K562 (cell line): ENCODE data around the gene IP6K2. TPM values are rescaled to one million over a fixed set of nuclear protein-coding genes. Genes with fewer than 3 reads are reported as not detected.

Experiments
- ATF1 ChIP-seq, 2 experiments: fragments of 450-650 bp in 1 of 2; IDR thresholded peaks; 2 replicates each; pipeline ENCODE4 v1.6.1; 2016; ENCODE audit warnings: missing compliant biosample characterization in 1 of 2, missing genetic modification characterization in 1 of 2
- BRCA1 ChIP-seq, 2 experiments: fragments of 450-650 bp in 1 of 2; sonication (generic) in 1 of 2; formaldehyde crosslinking in 1 of 2; IDR thresholded peaks; 2 replicates each; pipeline versions ENCODE4 v1.5.0 to v1.6.1; 2017 to 2020; ENCODE audit warnings: mild to moderate bottlenecking in 1 of 2, missing genetic modification reagents in 1 of 2
- BRD9 ChIP-seq: fragments of 450-650 bp; IDR thresholded peaks from 2 replicates; pipeline ENCODE4 v1.6.1; 2018; ENCODE audit warnings: low read depth; ENCODE audit not compliant: partially characterized antibody
- CXXC5 ChIP-seq: fragments of 250-450 bp; sonication (Bioruptor Pico); IDR thresholded peaks from 2 replicates; pipeline ENCODE4 v1.8.0; 2022; ENCODE audit warnings: inconsistent platforms, mild to moderate bottlenecking, moderate library complexity
- EP400 ChIP-seq: fragments of 450-650 bp; IDR thresholded peaks from 2 replicates; pipeline ENCODE4 v1.6.1; 2017; ENCODE audit warnings: antibody characterized with exemption, mild to moderate bottlenecking, moderate library complexity
- HDAC3 ChIP-seq: fragments of 450-650 bp; IDR thresholded peaks from 2 replicates; pipeline ENCODE4 v1.6.1; 2018; ENCODE audit warnings: borderline replicate concordance, mild to moderate bottlenecking, moderate library complexity; ENCODE audit not compliant: partially characterized antibody
- HDAC6 ChIP-seq: IDR thresholded peaks from 2 replicates; pipeline ENCODE4 v1.6.1; 2012; ENCODE audit warnings: low read depth, mild to moderate bottlenecking, control low read depth, inconsistent platforms, low read length, moderate library complexity
- HIVEP1 ChIP-seq: fragments of 250-450 bp; sonication (Bioruptor Pico); IDR thresholded peaks from 2 replicates; pipeline ENCODE4 v1.4.0; 2020; ENCODE audit warnings: mild to moderate bottlenecking
- HNRNPH1 ChIP-seq: fragments of 200-400 bp; formaldehyde crosslinking; optimal IDR thresholded peaks from 2 replicates; pipeline ENCODE3; 2017; ENCODE audit warnings: low read depth, mild to moderate bottlenecking, low read length, moderate library complexity
- KDM2B ChIP-seq: fragments of 250-450 bp; sonication (Bioruptor Pico); IDR thresholded peaks from 2 replicates; pipeline ENCODE4 v1.8.0; 2021; ENCODE audit warnings: mild to moderate bottlenecking, moderate library complexity
- NFXL1 ChIP-seq: fragments of 450-650 bp; formaldehyde crosslinking; IDR thresholded peaks from 2 replicates; pipeline ENCODE4 v1.4.0; 2021; ENCODE audit warnings: mild to moderate bottlenecking
- NONO ChIP-seq, 2 experiments: fragments of 200-400 bp in 1 of 2; fragments of 450-650 bp in 1 of 2; formaldehyde crosslinking in 1 of 2; IDR thresholded peaks; 2 replicates each; pipeline ENCODE4 v1.6.1; 2017; ENCODE audit warnings: low read depth in 2 of 2, mild to moderate bottlenecking in 2 of 2, moderate library complexity in 2 of 2, low read length in 1 of 2
- PHF21A ChIP-seq: fragments of 450-650 bp; IDR thresholded peaks from 2 replicates; pipeline ENCODE4 v1.6.1; 2017; ENCODE audit warnings: low read depth, borderline replicate concordance
- RBM22 ChIP-seq: fragments of 200-400 bp; formaldehyde crosslinking; IDR thresholded peaks from 2 replicates; pipeline ENCODE4 v1.6.1; 2018; ENCODE audit warnings: low read length, low read depth; ENCODE audit not compliant: poor library complexity, severe bottlenecking
- SMARCA4 ChIP-seq: fragments of 450-650 bp; IDR thresholded peaks from 2 replicates; pipeline ENCODE4 v1.6.1; 2016
- ZNF212 ChIP-seq: fragments of 450-650 bp; formaldehyde crosslinking; IDR thresholded peaks from 2 replicates; pipeline ENCODE4 v1.4.0; 2020; ENCODE audit warnings: mild to moderate bottlenecking
- ZNF263 ChIP-seq: sonication (generic); formaldehyde crosslinking; IDR thresholded peaks from 2 replicates; pipeline ENCODE4 v1.8.0; 2022; ENCODE audit warnings: mild to moderate bottlenecking, missing genetic modification reagents, borderline replicate concordance
- ZNF354B ChIP-seq: fragments of 250-450 bp; sonication (Bioruptor Pico); IDR thresholded peaks from 2 replicates; pipeline ENCODE4 v1.4.0; 2020
- polyA plus RNA-seq, 8 experiments: library from polyadenylated mRNA; depleted of rRNA in 4 of 8; stranded (reverse) in 5 of 8; unstranded in 3 of 8; fragments of >200 nt; fragmentation: Nextera tagmentation in 2 of 8; fragmentation: Illumina TruSeq in 1 of 8; extraction: Ambion mirVana in 2 of 8; extraction: Trizol in 1 of 8; gene quantifications; 2 replicates each; pipeline versions ENCODE4 v1.2.1 to v1.2.3, GENCODE V29; 2011 to 2014; ENCODE audit warnings: inconsistent platforms in 1 of 8, missing spikeins in 1 of 8
- total RNA-seq, 7 experiments: library from RNA; depleted of rRNA in 6 of 7; stranded (reverse); fragments of >200 nt in 6 of 7; fragmentation: Illumina TruSeq in 2 of 7; extraction: Trizol in 2 of 7; gene quantifications; 2 replicates each; pipeline versions ENCODE4 v1.2.1 to v1.2.3, GENCODE V29; 2011 to 2021; ENCODE audit warnings: low replicate concordance in 1 of 7
- TF ChIP-seq, protein P1 (sequence below): fragments of 450-650 bp; conservative IDR thresholded peaks from 2 replicates; pipeline ENCODE4 v1.6.1; 2016; ENCODE audit warnings: missing genetic modification characterization, low read depth, mild to moderate bottlenecking, missing compliant biosample characterization, moderate library complexity
- TF ChIP-seq, protein P2 (sequence below): fragments of 250-450 bp; sonication (Bioruptor Pico); IDR thresholded peaks from 2 replicates; pipeline ENCODE4 v1.5.0; 2022; ENCODE audit warnings: mild to moderate bottlenecking
- TF ChIP-seq, protein P3 (sequence below): sonication (generic); formaldehyde crosslinking; IDR thresholded peaks from 2 replicates; pipeline ENCODE4 v1.8.0; 2022; ENCODE audit warnings: missing genetic modification reagents, mild to moderate bottlenecking, moderate library complexity, borderline replicate concordance
- TF ChIP-seq, protein P4 (sequence below), 2 experiments: fragments of 450-650 bp in 1 of 2; sonication (generic) in 1 of 2; formaldehyde crosslinking; conservative IDR thresholded peaks; 2 replicates each; pipeline versions ENCODE4 v1.4.0 to v1.8.1; 2020 to 2022; ENCODE audit warnings: mild to moderate bottlenecking in 1 of 2, missing genetic modification reagents in 1 of 2

The IP6K2 gene
- total and polyA plus RNA-seq, 9 of the 15 experiments (the other 6 are each of a cell fraction or from before 2014, with no cell fraction given) = 19.6 to 78.1 (median 48.0) TPM

DNA sequence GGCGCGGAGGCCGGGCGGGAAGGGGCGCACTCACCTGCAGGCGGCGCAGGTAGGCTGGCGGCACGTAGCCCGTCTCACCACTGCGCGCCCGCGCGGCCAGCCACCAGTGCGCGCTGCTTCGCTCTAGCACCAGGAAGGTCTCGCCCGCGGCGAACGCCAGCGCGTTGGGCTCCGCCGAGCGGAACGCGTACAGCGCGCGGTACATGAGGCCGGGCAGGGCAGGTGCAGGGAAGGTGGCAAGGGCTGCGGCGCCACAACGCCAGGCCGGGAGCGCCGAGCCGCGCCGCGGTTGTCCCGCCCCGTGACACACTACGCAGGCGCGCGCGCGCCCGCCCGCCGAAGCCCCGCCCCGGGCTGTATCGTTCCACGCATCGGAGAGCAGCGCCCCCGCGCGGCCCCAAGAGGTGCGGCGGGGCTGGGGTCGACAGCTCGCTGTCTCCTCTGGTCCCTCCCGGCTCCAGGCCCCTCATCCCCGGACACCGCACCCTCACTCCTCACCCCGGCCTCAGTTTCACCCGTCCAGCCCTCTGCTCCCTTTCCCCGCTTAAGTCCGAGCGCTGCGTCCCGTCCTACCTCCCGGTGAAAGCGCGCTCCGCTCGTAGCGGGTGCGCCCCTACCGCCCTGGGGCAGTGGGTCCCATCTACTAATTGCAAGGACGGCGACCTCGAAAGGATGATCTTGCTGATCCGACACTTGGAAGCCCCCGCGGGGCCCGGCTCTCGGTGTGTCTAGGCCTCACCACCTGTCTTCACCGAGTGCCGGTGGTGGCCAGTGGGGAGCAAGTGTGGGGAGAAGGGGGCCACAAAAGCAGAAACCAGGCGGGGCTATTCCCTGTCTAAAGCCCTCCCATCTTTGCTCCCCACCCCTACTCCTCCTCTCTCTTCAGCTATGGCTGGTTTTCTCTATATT is 31.2 kb downstream of the IP6K2 start, which contains the start of gene NCKIPSD (continued):
- TF ChIP-seq, protein P1, sequence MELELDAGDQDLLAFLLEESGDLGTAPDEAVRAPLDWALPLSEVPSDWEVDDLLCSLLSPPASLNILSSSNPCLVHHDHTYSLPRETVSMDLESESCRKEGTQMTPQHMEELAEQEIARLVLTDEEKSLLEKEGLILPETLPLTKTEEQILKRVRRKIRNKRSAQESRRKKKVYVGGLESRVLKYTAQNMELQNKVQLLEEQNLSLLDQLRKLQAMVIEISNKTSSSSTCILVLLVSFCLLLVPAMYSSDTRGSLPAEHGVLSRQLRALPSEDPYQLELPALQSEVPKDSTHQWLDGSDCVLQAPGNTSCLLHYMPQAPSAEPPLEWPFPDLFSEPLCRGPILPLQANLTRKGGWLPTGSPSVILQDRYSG (tag) = no peak
- TF ChIP-seq ZNF263 (peak; percentile 26; the same call in 1 of the 2 replicates), ATF1 (CRISPR knock-in tag; IDR thresholded peaks at IDR 0.05) (no peak), ATF1 (tag; IDR thresholded peaks at IDR 0.05) (peak; percentile 78), ZNF354B (no peak), KDM2B (CRISPR knock-in tag) (no peak), HDAC3 (no peak), NFXL1 (CRISPR knock-in tag) (no peak), HNRNPH1 (no peak), RBM22 (no peak), NONO (IDR thresholded peaks at IDR 0.05; ENCODE audit: low read depth in 2 of 2, low read length in 1 of 2) (peak in 1 of 2 experiments; percentile 55; a peak in 1 of 4 replicates), HIVEP1 (no peak), EP400 (peak; percentile 57; the same call in 1 of the 2 replicates), ZNF212 (CRISPR knock-in tag) (no peak), SMARCA4 (no peak), BRD9 (no peak), HDAC6 (no peak), BRCA1 (IDR thresholded peaks at IDR 0.05) (no peak), BRCA1 (CRISPR knock-in tag; IDR thresholded peaks at IDR 0.05) (no peak), PHF21A (no peak), CXXC5 (peak; percentile 85)
- TF ChIP-seq, protein P2, sequence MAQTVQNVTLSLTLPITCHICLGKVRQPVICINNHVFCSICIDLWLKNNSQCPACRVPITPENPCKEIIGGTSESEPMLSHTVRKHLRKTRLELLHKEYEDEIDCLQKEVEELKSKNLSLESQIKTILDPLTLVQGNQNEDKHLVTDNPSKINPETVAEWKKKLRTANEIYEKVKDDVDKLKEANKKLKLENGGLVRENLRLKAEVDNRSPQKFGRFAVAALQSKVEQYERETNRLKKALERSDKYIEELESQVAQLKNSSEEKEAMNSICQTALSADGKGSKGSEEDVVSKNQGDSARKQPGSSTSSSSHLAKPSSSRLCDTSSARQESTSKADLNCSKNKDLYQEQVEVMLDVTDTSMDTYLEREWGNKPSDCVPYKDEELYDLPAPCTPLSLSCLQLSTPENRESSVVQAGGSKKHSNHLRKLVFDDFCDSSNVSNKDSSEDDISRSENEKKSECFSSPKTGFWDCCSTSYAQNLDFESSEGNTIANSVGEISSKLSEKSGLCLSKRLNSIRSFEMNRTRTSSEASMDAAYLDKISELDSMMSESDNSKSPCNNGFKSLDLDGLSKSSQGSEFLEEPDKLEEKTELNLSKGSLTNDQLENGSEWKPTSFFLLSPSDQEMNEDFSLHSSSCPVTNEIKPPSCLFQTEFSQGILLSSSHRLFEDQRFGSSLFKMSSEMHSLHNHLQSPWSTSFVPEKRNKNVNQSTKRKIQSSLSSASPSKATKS = no peak
- TF ChIP-seq, protein P3, sequence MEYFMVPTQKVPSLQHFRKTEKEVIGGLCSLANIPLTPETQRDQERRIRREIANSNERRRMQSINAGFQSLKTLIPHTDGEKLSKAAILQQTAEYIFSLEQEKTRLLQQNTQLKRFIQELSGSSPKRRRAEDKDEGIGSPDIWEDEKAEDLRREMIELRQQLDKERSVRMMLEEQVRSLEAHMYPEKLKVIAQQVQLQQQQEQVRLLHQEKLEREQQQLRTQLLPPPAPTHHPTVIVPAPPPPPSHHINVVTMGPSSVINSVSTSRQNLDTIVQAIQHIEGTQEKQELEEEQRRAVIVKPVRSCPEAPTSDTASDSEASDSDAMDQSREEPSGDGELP (CRISPR knock-in tag) = peak; percentile 36; the same call in 1 of the 2 replicates
- TF ChIP-seq, protein P4, sequence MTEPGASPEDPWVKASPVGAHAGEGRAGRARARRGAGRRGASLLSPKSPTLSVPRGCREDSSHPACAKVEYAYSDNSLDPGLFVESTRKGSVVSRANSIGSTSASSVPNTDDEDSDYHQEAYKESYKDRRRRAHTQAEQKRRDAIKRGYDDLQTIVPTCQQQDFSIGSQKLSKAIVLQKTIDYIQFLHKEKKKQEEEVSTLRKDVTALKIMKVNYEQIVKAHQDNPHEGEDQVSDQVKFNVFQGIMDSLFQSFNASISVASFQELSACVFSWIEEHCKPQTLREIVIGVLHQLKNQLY (CRISPR knock-in tag; conservative IDR thresholded peaks at IDR 0.05) = no peak
